Caco-2 (cell line): ENCODE measurements around the gene LPCAT1. TPM values are rescaled to one million over a fixed set of nuclear protein-coding genes. Genes with fewer than 3 reads are reported as not detected.

Experiments
- BruUV-seq: library from RNA; stranded (reverse); fragments of 400-500 nt; replicated peaks from 2 replicates; lab custom pipeline; 2021; lab: Mats Ljungman, UMichigan
- CTCF ChIA-PET: fragments of 300-600 bp; sonication (Branson Sonifier 250); formaldehyde crosslinking; loops from one replicate; lab custom pipeline; 2022; ENCODE audit warnings: antibody characterized with exemption; lab: Charles Lee
- POLR2A ChIA-PET: fragments of 300-600 bp; sonication (Branson Sonifier 250); formaldehyde crosslinking; loops from one replicate; lab custom pipeline; 2022; ENCODE audit warnings: antibody characterized with exemption; lab: Charles Lee
- DNase-seq, 2 experiments: peaks; one replicate each; pipeline versions ENCODE4 v3.0.0 to v3.0.0-alpha.2; 2020 to 2022
- H3K27me3 ChIP-seq: replicated peaks from 2 replicates; pipeline ENCODE4 v1.6.0; 2011; ENCODE audit warnings: low read length; ENCODE audit not compliant: control insufficient read depth, insufficient read depth
- H3K36me3 ChIP-seq: 2 replicates; pipeline ENCODE4 v1.5.1; 2011; ENCODE audit warnings: low read length; ENCODE audit not compliant: control insufficient read depth, insufficient read depth
- H3K4me1 ChIP-seq: fragments of 250-450 bp; sonication (Bioruptor Pico); 2 replicates; pipeline ENCODE4 v1.5.1; 2020; ENCODE audit warnings: mild to moderate bottlenecking
- H3K4me3 ChIP-seq: 2 replicates; pipeline ENCODE4 v1.5.1; 2011; ENCODE audit warnings: low read depth, mild to moderate bottlenecking, control low read depth, low read length
- H3K9me3 ChIP-seq: fragments of 250-450 bp; sonication (Bioruptor Pico); 2 replicates; pipeline ENCODE4 v1.5.1; 2020; ENCODE audit warnings: mild to moderate bottlenecking, moderate library complexity
- H3K27ac Mint-ChIP-seq: one replicate; pipeline ENCODE4 v1.8.0; 2022; ENCODE audit warnings: mixed read lengths; ENCODE audit not compliant: unreplicated experiment
- H3K27me3 Mint-ChIP-seq: one replicate; pipeline ENCODE4 v1.8.0; 2022; ENCODE audit warnings: mixed read lengths; ENCODE audit not compliant: insufficient read depth, unreplicated experiment
- H3K36me3 Mint-ChIP-seq: one replicate; pipeline ENCODE4 v1.8.0; 2022; ENCODE audit warnings: mild to moderate bottlenecking, mixed read lengths; ENCODE audit not compliant: insufficient read depth, unreplicated experiment
- H3K4me1 Mint-ChIP-seq: one replicate; pipeline ENCODE4 v1.8.0; 2022; ENCODE audit warnings: low read depth, mixed read lengths; ENCODE audit not compliant: unreplicated experiment
- H3K4me3 Mint-ChIP-seq: one replicate; pipeline ENCODE4 v1.8.0; 2022; ENCODE audit warnings: mild to moderate bottlenecking, moderate library complexity, mixed read lengths; ENCODE audit not compliant: unreplicated experiment
- H3K9me3 Mint-ChIP-seq: one replicate; pipeline ENCODE4 v1.8.0; 2022; ENCODE audit warnings: mixed read lengths; ENCODE audit not compliant: unreplicated experiment
- CTCF ChIP-seq, 2 experiments: fragments of 200-600 bp in 1 of 2; IDR thresholded peaks; 1 replicate in 1 of 2; 2 replicates in 1 of 2; pipeline versions ENCODE4 v1.5.1 to v1.8.0; 2011 to 2022; ENCODE audit warnings: antibody characterized with exemption in 1 of 2, control low read depth in 1 of 2, inconsistent platforms in 1 of 2, low read depth in 1 of 2, low read length in 1 of 2, mild to moderate bottlenecking in 1 of 2, moderate library complexity in 1 of 2; ENCODE audit not compliant: insufficient read depth in 1 of 2, severe bottlenecking in 1 of 2, unreplicated experiment in 1 of 2
- intact Hi-C: fragments of 100-400 bp; cut with micrococcal nuclease; formaldehyde crosslinking; loops from one replicate; pipeline ENCODE4 v1.10.0; 2022; ENCODE audit not compliant: unreplicated experiment
- total RNA-seq: library from RNA; stranded (reverse); gene quantifications from 2 replicates; pipeline ENCODE4 v1.2.3, GENCODE V29; 2022

The LPCAT1 gene
- total RNA-seq, 1 experiment from 2014 or later = 52.8 TPM

- Mint-ChIP-seq H3K4me3 (no peak overlapping the region), H3K27me3 (no peaks in the 10 kb centered on the region), H3K9me3 (no peaks in the 10 kb centered on the region), H3K4me1 (no peaks in the 10 kb centered on the region), H3K36me3 (peaks cover 17% of the 10 kb centered on the region), H3K27ac (no peak overlapping the region)
- no TSS peak for BruUV-seq
- no peaks in the 10 kb centered on the region for H3K27me3 ChIP-seq
- H3K4me3 ChIP-seq = no peak overlapping the region
- H3K9me3 ChIP-seq = no peaks in the 10 kb centered on the region
- intact Hi-C loops = no loop called here
- H3K4me1 ChIP-seq = no peaks in the 10 kb centered on the region
- peaks cover 1% of the 10 kb centered on the region; the same call in 1 of the 2 replicates for H3K36me3 ChIP-seq
- no peak for TF ChIP-seq CTCF (IDR thresholded peaks at IDR 0.05; ENCODE audit: insufficient read depth in 1 of 2, low read depth in 1 of 2, low read length in 1 of 2, severe bottlenecking in 1 of 2, unreplicated experiment in 1 of 2)
- no peak for DNase-seq
- ChIA-PET POLR2A (no interaction called here), CTCF (no interaction called here)
Observed at GRCh38 chr5:1481959-1482331, 41.8 kb downstream of the LPCAT1 start.

- peaks cover 22% of the 10 kb centered on the region for H3K36me3 Mint-ChIP-seq
- no peak overlapping the region for H3K4me3 Mint-ChIP-seq
- H3K4me1 ChIP-seq = no peaks in the 10 kb centered on the region
- no peak overlapping the region for H3K4me3 ChIP-seq
- H3K27me3 Mint-ChIP-seq = no peaks in the 10 kb centered on the region
- ChIA-PET POLR2A (no interaction called here), CTCF (no interaction called here)
- DNase-seq = no peak
- H3K9me3 ChIP-seq = no peaks in the 10 kb centered on the region
- H3K9me3 Mint-ChIP-seq = no peaks in the 10 kb centered on the region
- intact Hi-C loops = no loop called here
- BruUV-seq = no TSS peak
- peaks cover 1% of the 10 kb centered on the region; the same call in 1 of the 2 replicates for H3K36me3 ChIP-seq
- peak overlapping the region; percentile 43 for H3K27ac Mint-ChIP-seq
- TF ChIP-seq CTCF (IDR thresholded peaks at IDR 0.05; ENCODE audit: insufficient read depth in 1 of 2, low read depth in 1 of 2, low read length in 1 of 2, severe bottlenecking in 1 of 2, unreplicated experiment in 1 of 2) = no peak
- H3K4me1 Mint-ChIP-seq = no peaks in the 10 kb centered on the region
- H3K27me3 ChIP-seq = no peaks in the 10 kb centered on the region
Observed at GRCh38 chr5:1481266-1481958, 42.3 kb downstream of the LPCAT1 start.

GRCh38 chr5:1480806-1481205 lies 43.0 kb downstream of the LPCAT1 start:
- H3K36me3 ChIP-seq = peaks cover 1% of the 10 kb centered on the region; the same call in 1 of the 2 replicates
- no peaks in the 10 kb centered on the region for H3K4me1 ChIP-seq
- no peak overlapping the region for H3K4me3 Mint-ChIP-seq
- ChIA-PET POLR2A (no interaction called here), CTCF (interaction anchor here (0.6 to 1.1 kb wide), 3 partner anchors 121 to 523 kb away, joined by 3 to 4 read pairs (median 3); no protein-coding TSS in a partner anchor)
- H3K9me3 Mint-ChIP-seq = no peaks in the 10 kb centered on the region
- no peak for TF ChIP-seq CTCF (IDR thresholded peaks at IDR 0.05; ENCODE audit: insufficient read depth in 1 of 2, low read depth in 1 of 2, low read length in 1 of 2, severe bottlenecking in 1 of 2, unreplicated experiment in 1 of 2)
- no peak overlapping the region for H3K4me3 ChIP-seq
- intact Hi-C loops = no loop called here
- H3K36me3 Mint-ChIP-seq = peaks cover 24% of the 10 kb centered on the region
- no TSS peak for BruUV-seq
- peak overlapping the region; percentile 24 for H3K27ac Mint-ChIP-seq
- no peak for DNase-seq
- no peaks in the 10 kb centered on the region for H3K9me3 ChIP-seq
- no peaks in the 10 kb centered on the region for H3K4me1 Mint-ChIP-seq
- H3K27me3 ChIP-seq = no peaks in the 10 kb centered on the region
- no peaks in the 10 kb centered on the region for H3K27me3 Mint-ChIP-seq
